ENCODE results near the gene HRAS. TPM values are rescaled to one million over a fixed set of nuclear protein-coding genes. Genes with fewer than 3 reads are reported as not detected.

Gene HRAS
- total RNA-seq, 1 donor from 2014 or later = 68.3 TPM

DNA sequence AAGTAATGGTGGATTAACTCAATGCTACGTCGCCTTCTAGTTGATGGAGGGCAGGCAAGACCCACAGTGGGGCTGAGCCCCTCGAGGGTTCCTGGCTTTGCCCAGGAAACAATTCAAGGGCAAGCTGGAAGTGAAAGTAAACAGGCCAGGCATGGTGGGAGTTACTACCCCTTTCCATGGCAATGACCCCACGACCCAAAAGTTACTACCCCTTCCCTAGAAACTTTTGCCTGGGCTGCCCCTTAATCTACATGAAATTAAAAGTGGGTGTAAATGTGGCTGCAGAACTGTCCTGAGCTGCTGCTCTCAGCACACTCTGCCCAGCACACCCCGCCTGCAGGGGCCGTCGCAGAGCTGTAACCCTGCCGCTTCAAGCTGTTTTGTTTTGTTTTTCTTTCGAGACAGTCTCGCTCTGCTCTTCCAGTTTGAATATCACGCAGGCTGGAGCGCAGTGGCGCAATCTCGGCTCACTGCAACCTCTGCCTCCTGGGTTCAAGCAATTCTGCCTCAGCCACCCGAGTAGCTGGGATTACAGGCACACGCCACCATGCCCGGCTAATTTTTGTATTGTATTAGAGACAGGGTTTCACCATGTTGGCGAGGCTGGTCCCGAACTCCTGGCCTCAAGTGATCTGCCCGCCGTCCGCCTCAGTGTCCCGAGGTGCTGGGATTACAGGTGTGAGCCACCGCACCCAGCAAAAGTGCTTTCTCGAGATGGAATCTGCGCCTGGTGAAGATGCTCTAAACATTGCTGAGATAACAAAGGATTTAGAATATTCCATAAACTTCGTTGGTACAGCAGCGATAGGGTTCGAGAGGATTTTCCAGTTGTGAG, 22.4 kb downstream of the HRAS start:
- no peak for DNase-seq (ENCODE audit: extremely low spot score, unreplicated experiment)
- Mint-ChIP-seq H3K4me1 (ENCODE audit: unreplicated experiment) (peaks cover 4% of the 10 kb centered on the region), H3K27ac (ENCODE audit: unreplicated experiment) (no peak overlapping the region), H3K36me3 (ENCODE audit: unreplicated experiment) (peaks cover 27% of the 10 kb centered on the region), H3K9me3 (ENCODE audit: unreplicated experiment) (no peaks in the 10 kb centered on the region), H3K4me3 (ENCODE audit: unreplicated experiment) (no peak overlapping the region), H3K27me3 (ENCODE audit: unreplicated experiment) (no peaks in the 10 kb centered on the region)
- TF ChIP-seq, protein P1, sequence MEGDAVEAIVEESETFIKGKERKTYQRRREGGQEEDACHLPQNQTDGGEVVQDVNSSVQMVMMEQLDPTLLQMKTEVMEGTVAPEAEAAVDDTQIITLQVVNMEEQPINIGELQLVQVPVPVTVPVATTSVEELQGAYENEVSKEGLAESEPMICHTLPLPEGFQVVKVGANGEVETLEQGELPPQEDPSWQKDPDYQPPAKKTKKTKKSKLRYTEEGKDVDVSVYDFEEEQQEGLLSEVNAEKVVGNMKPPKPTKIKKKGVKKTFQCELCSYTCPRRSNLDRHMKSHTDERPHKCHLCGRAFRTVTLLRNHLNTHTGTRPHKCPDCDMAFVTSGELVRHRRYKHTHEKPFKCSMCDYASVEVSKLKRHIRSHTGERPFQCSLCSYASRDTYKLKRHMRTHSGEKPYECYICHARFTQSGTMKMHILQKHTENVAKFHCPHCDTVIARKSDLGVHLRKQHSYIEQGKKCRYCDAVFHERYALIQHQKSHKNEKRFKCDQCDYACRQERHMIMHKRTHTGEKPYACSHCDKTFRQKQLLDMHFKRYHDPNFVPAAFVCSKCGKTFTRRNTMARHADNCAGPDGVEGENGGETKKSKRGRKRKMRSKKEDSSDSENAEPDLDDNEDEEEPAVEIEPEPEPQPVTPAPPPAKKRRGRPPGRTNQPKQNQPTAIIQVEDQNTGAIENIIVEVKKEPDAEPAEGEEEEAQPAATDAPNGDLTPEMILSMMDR (IDR thresholded peaks at IDR 0.05) = no peak

DNA sequence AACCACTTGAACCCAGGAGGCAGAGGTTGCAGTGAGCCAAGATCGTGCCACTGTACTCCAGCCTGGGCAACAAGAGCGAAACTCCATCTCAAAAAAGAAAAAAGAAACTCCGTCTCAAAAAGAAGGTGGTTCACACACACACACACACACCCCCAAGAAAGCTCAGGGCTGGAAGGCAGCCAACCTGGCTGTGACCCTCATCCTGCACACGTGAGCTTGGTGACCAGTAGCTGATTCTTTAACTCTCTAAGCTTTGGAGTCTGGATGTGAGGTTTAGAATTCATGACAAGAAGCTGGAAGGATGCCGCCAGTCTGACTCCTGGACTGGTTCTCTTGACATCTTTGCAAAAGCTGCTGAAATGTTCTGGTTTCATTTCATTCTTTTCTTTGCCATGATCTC, 26.4 kb downstream of the HRAS start:
- Mint-ChIP-seq H3K4me3 (ENCODE audit: unreplicated experiment) (peak overlapping the region; percentile 14), H3K27ac (ENCODE audit: unreplicated experiment) (peak overlapping the region; percentile 52), H3K9me3 (ENCODE audit: unreplicated experiment) (no peaks in the 10 kb centered on the region), H3K4me1 (ENCODE audit: unreplicated experiment) (peaks cover 25% of the 10 kb centered on the region), H3K27me3 (ENCODE audit: unreplicated experiment) (no peaks in the 10 kb centered on the region), H3K36me3 (ENCODE audit: unreplicated experiment) (peaks cover 15% of the 10 kb centered on the region)
- no peak for DNase-seq (ENCODE audit: extremely low spot score, unreplicated experiment)
- TF ChIP-seq, protein P1 (IDR thresholded peaks at IDR 0.05) = no peak

DNA sequence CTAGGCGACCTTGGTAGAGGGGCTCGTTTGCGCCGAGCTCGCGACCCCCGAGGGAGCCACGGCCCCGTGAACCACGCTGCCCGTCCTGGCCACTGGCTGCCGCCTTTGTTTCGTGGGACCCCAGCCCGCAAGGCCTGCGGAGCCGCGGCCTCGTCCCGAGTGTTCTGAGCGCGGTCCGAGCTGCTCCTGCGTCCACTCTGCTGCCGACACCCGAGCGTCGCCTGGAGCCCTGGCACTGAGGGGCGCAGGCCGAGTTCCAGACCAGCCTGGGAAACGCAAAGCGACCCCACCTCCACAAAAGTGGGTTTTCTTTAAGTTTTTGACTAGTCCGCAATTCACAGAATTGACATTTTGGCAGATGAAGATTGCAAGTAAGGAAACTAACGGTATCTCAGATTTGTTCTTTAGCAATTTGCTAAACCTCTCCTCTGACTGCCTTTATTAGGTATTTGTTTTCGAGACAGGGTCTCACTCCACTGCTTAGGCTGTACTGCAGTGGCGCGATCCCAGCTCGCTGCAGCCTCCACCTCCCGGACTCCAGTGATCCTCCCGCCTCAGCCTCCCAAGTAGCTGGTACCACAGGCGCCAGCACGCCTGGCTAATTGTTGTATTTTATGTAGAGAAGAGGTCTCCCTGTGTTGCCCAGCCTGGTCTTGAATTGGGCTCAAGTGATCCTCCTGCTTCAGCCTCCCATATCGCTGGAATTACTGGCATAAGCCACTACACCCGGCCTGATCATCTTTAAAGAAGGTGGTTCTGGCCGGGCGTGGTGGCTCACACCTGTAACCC, 27.5 kb downstream of the HRAS start:
- Mint-ChIP-seq H3K4me1 (ENCODE audit: unreplicated experiment) (peaks cover 25% of the 10 kb centered on the region), H3K27ac (ENCODE audit: unreplicated experiment) (peak overlapping the region; percentile 78), H3K4me3 (ENCODE audit: unreplicated experiment) (peak overlapping the region; percentile 76), H3K9me3 (ENCODE audit: unreplicated experiment) (no peaks in the 10 kb centered on the region), H3K27me3 (ENCODE audit: unreplicated experiment) (no peaks in the 10 kb centered on the region), H3K36me3 (ENCODE audit: unreplicated experiment) (peaks cover 12% of the 10 kb centered on the region)
- TF ChIP-seq, protein P1 (IDR thresholded peaks at IDR 0.05) = no peak
- DNase-seq (ENCODE audit: extremely low spot score, unreplicated experiment) = peak; percentile 85

DNA sequence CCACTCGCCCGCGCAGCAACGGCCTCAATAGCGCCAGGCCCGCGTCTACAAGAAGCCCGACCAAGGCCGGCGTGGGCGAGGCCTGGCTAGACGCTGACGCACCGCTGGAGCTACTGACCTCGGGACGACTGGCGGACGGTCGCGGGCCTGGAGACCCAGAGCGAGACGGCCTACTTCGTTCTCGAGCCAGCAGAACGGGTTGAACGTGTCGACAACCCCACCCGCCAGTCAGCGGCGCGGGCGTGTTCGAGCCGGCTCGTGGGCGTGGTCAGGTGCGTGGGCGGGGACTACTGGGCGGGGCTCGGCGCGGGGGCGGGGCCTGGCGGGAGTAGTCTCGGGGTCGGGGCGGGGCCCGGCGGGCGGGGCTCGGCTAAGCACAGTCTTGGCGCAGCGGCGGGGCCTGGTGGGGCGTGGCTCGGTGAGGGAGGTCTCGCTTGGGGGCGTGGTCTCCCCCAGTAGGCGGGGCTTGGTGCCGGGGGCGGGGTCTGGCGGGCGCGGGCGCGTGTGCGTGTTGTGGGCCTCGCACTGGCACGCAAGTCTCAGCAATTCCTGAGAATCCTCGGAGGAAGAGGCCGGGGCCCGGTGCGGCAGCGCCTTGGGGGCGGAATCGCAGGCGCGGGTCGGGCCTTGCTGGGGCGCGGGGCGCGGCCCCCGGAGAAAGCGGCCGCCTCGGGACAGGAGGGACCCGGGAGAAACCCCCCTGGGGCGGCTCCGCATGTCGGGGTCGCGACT, 28.2 kb downstream of the HRAS start, which contains the start of gene RNH1:
RNH1 (minus strand) TSS at position 248 of the 732 bp plus-strand sequence. CDS start 5,080 bp downstream, outside the sequence.
- Mint-ChIP-seq H3K4me3 (ENCODE audit: unreplicated experiment) (peak within 1 kb of the TSS; percentile 97), H3K4me1 (ENCODE audit: unreplicated experiment) (peaks cover 25% of the 10 kb centered on the region), H3K27ac (ENCODE audit: unreplicated experiment) (peak within 1 kb of the TSS; percentile 99), H3K9me3 (ENCODE audit: unreplicated experiment) (no peaks in the 10 kb centered on the region), H3K27me3 (ENCODE audit: unreplicated experiment) (no peaks in the 10 kb centered on the region), H3K36me3 (ENCODE audit: unreplicated experiment) (peaks cover 9% of the 10 kb centered on the region)
- TF ChIP-seq, protein P1 (IDR thresholded peaks at IDR 0.05) = no peak
- peak; percentile 100 for DNase-seq (ENCODE audit: extremely low spot score, unreplicated experiment)
